ENCODE data around the gene TACR1.

DNA sequence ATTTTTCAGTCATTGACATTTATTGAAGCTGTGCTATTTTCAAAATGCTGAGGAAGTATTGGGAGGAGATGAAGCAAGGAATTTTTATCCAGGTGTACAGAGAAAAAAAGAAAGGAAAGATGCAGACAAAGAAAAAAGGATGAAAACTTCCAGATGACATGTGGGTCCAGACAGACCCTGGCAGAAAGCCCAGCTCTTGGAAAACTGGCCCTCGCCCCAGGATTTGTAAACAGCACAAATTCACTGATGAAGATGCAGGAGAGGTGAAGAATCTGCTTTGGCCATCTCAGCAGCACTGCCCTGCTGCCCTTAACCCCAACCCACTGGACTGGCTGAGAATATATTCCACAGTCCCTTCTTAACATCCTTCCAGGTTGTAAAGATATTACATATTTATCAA lies 12.5 kb downstream of the TACR1 start:
- TF ChIP-seq, protein P1, sequence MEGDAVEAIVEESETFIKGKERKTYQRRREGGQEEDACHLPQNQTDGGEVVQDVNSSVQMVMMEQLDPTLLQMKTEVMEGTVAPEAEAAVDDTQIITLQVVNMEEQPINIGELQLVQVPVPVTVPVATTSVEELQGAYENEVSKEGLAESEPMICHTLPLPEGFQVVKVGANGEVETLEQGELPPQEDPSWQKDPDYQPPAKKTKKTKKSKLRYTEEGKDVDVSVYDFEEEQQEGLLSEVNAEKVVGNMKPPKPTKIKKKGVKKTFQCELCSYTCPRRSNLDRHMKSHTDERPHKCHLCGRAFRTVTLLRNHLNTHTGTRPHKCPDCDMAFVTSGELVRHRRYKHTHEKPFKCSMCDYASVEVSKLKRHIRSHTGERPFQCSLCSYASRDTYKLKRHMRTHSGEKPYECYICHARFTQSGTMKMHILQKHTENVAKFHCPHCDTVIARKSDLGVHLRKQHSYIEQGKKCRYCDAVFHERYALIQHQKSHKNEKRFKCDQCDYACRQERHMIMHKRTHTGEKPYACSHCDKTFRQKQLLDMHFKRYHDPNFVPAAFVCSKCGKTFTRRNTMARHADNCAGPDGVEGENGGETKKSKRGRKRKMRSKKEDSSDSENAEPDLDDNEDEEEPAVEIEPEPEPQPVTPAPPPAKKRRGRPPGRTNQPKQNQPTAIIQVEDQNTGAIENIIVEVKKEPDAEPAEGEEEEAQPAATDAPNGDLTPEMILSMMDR (IDR thresholded peaks at IDR 0.05), result no peak
- TF ChIP-seq POLR2A (IDR thresholded peaks at IDR 0.05), result no peak
